ENCODE measurements around the gene ZNF654.

- TF ChIP-seq EZH2 (IDR thresholded peaks at IDR 0.05; ENCODE audit: insufficient read depth, poor library complexity, severe bottlenecking) (no peak), EZH2phosphoT487 (IDR thresholded peaks at IDR 0.05; ENCODE audit: insufficient read depth, low read depth) (no peak)
Observed at GRCh38 chr3:88059380-88060170, 520 bp downstream of the ZNF654 start.

Measured in GM23248 (cell line).